Germinal center (tissue), 1 donor: ENCODE data around the gene CEP41.

Source experiments
- DNase-seq: peaks from one replicate; pipeline ENCODE4 v3.0.0; 2012; ENCODE audit warnings: mixed read lengths, low spot score

The CEP41 gene

DNA sequence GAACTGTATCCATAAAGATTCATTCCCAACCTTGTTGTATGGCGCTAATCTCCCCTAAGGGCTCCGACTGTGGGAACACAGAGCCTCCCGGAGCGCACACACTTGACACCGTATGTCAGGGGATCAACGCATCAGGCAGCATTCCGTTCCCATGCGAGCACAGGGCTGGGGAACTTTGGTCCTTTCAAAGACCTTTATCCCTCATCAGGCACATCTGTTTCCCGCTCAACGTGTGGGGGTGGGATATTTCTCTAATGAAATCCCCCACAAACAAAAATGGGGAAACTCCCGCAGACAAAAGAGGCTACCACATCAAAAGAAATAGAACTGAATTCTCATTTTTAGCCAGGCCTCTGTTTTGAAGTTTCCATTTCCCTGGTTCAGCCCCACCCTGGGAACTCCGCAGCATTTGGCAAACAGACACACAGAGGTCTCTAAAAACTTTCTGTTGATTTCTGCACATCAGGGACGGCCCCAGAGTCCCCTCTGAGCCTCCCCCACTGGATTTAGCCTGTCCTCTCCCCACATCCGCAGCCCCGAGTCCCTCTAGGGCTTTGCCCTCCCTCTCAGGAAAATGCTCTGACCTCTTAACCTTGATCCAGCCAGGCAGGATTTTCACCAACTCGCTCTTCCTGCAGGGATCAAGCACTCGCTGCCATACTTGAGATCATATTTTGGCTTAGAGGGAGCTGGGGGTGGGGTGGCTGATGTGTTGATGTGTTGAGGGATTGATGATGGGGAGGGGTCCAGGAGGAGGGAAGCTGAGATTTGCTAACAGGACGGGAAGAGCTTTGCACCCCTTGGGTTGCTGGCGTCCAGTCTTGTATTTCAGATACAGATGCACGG, 89.6 kb downstream of the CEP41 start:
- no peak for DNase-seq

- no peak for DNase-seq
Observed at GRCh38 chr7:130349911-130350782, 90.7 kb downstream of the CEP41 start.

- no peak for DNase-seq
Observed at GRCh38 chr7:130346941-130347340, 93.9 kb downstream of the CEP41 start.

- DNase-seq: no peak
Observed at GRCh38 chr7:130346177-130346905, 94.5 kb downstream of the CEP41 start.

DNA sequence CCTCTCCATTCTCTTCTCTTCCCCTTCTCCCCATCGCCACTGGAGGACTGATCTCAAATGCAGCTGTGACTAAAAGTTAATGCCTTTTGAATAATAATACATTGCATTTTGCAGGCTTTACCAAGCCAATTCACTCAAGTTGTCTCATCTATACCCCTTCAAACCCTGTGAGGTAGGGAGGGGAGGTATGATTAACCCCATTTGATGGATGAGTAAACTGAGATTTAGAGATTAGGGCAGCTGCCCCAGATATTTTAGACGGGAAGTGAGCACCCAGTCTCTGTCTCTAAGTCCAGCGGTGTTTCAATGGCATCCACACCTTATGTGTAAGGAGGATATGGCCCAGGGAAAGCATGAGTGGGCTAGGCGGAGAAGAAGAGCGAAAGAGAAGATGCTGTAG, 95.1 kb downstream of the CEP41 start:
- no peak for DNase-seq

- DNase-seq: no peak
Observed at GRCh38 chr7:130345136-130345535, 95.7 kb downstream of the CEP41 start.

GRCh38 chr7:130344271-130344866, 96.4 kb downstream of the CEP41 start, which contains the start of gene CPA5:
CPA5 (plus strand) TSS chr7:130344816; CDS start chr7:130346486, 1,670 bp downstream.
- DNase-seq: no peak
